Measurements from ENCODE around the gene ZMIZ1.

The ZMIZ1 gene

GRCh38 chr10:79222186-79222585, 153.4 kb downstream of the ZMIZ1 start:
- no peak for DNase-seq
- Histone ChIP-seq H3K9me3 (ENCODE audit: severe bottlenecking) (no peaks in the 10 kb centered on the region), H3K27me3 (ENCODE audit: insufficient read depth, low read depth, severe bottlenecking) (no peaks in the 10 kb centered on the region), H3K27ac (no peak overlapping the region), H3K4me3 (ENCODE audit: low read depth, low read length) (no peak overlapping the region), H3K36me3 (peaks cover 6% of the 10 kb centered on the region)
- TF ChIP-seq CTCF (IDR thresholded peaks at IDR 0.05; ENCODE audit: low read depth, low read length), result no peak

GRCh38 chr10:79223091-79224048, 154.6 kb downstream of the ZMIZ1 start:
- Histone ChIP-seq H3K27me3 (ENCODE audit: insufficient read depth, low read depth, severe bottlenecking) (no peaks in the 10 kb centered on the region), H3K9me3 (ENCODE audit: severe bottlenecking) (no peaks in the 10 kb centered on the region), H3K4me3 (ENCODE audit: low read depth, low read length) (no peak overlapping the region), H3K36me3 (no peaks in the 10 kb centered on the region), H3K27ac (no peak overlapping the region)
- no peak for DNase-seq
- no peak for TF ChIP-seq CTCF (IDR thresholded peaks at IDR 0.05; ENCODE audit: low read depth, low read length)

- no peak for DNase-seq
- H3K9me3 ChIP-seq (ENCODE audit: severe bottlenecking), result no peaks in the 10 kb centered on the region
- H3K36me3 ChIP-seq, result no peaks in the 10 kb centered on the region
- no peak overlapping the region for H3K4me3 ChIP-seq (ENCODE audit: low read depth, low read length)
- H3K27me3 ChIP-seq (ENCODE audit: insufficient read depth, low read depth, severe bottlenecking), result no peaks in the 10 kb centered on the region
- no peak overlapping the region for H3K27ac ChIP-seq
- no peak for TF ChIP-seq CTCF (IDR thresholded peaks at IDR 0.05; ENCODE audit: low read depth, low read length)
Observed at GRCh38 chr10:79224263-79224949, 155.6 kb downstream of the ZMIZ1 start.

- no peak overlapping the region for H3K4me3 ChIP-seq (ENCODE audit: low read depth, low read length)
- H3K27ac ChIP-seq, result no peak overlapping the region
- H3K36me3 ChIP-seq, result no peaks in the 10 kb centered on the region
Observed at GRCh38 chr10:79224992-79225391, 156.2 kb downstream of the ZMIZ1 start.

More at GRCh38 chr10:79224992-79225391, 156.2 kb downstream of the ZMIZ1 start:
- no peak for TF ChIP-seq CTCF (IDR thresholded peaks at IDR 0.05; ENCODE audit: low read depth, low read length)
- DNase-seq, result no peak
- Histone ChIP-seq H3K9me3 (ENCODE audit: severe bottlenecking) (no peaks in the 10 kb centered on the region), H3K27me3 (ENCODE audit: insufficient read depth, low read depth, severe bottlenecking) (no peaks in the 10 kb centered on the region)

Measured in WERI-Rb-1 (cell line).